BJ (cell line): ENCODE results near the gene PNO1. TPM values are rescaled to one million over a fixed set of nuclear protein-coding genes. Genes with fewer than 3 reads are reported as not detected.

Experiments used
- CTCF ChIA-PET: fragments of 350-600 bp; formaldehyde crosslinking; extraction: SDS; loops from one replicate; lab custom pipeline; 2021; ENCODE audit warnings: antibody characterized with exemption, inconsistent platforms; lab: Yijun Ruan, JAX
- POLR2A ChIA-PET: fragments of 300-600 bp; sonication (Branson Sonifier 250); formaldehyde crosslinking; extraction: SDS; loops from one replicate; lab custom pipeline; 2021; ENCODE audit warnings: antibody characterized with exemption; lab: Charles Lee
- DNase-seq: peaks from one replicate; pipeline ENCODE4 v3.0.0-alpha.2; 2011; ENCODE audit warnings: low read depth
- H3K27me3 ChIP-seq: 2 replicates; pipeline ENCODE4 v1.6.0; 2011; ENCODE audit warnings: low read length; ENCODE audit not compliant: control insufficient read depth, insufficient read depth
- H3K36me3 ChIP-seq: 2 replicates; pipeline ENCODE4 v1.5.1; 2011; ENCODE audit warnings: low read length; ENCODE audit not compliant: control insufficient read depth, insufficient read depth
- H3K4me3 ChIP-seq: 2 replicates; pipeline ENCODE4 v1.5.1; 2011; ENCODE audit warnings: low read depth, mild to moderate bottlenecking, control low read depth, low read length
- polyA plus RNA-seq: library from polyadenylated mRNA; depleted of rRNA; stranded (reverse); fragments of >200 nt; gene quantifications from 2 replicates; pipeline ENCODE4 v1.2.3, GENCODE V29; 2011
- TF ChIP-seq, protein P1 (sequence below): IDR thresholded peaks from 2 replicates; pipeline ENCODE4 v1.5.1; 2011; ENCODE audit warnings: low read depth, mild to moderate bottlenecking, control low read depth, inconsistent platforms, low read length, moderate library complexity; ENCODE audit not compliant: insufficient read depth

PNO1 gene
- polyA plus RNA-seq, 1 experiment, result 8.1 TPM

- ChIA-PET CTCF (interaction anchor here (0.6 kb wide), 1 partner anchor 14 kb away, joined by 3 read pairs; no protein-coding TSS in a partner anchor), POLR2A (no interaction called here)
These were observed 42.6 kb downstream of the PNO1 start for GRCh38 chr2:68200157-68200787.

DNA sequence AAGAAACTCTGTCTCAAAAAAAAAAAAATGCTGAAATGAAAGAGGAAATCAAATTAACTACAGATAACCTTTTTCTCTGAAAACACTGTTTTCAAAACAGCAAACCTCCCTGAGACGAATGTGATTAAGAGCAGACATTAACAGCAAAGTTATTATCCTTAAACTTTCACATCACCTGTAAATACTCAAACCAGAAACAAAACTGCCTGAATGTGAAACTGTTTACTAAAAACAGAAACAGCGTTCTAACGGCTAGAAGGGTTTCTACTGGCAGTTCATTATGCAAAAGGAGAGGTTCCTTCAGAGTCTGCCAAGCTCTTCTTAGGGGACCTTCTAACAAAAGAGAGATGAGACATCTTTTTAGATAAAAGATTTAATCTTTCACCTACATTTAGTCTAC is 45.9 kb downstream of the PNO1 start:
- POLR2A ChIA-PET, result no interaction called here
- H3K36me3 ChIP-seq, result no peaks in the 10 kb centered on the region

More at GRCh38 chr2:68200157-68200787, 42.6 kb downstream of the PNO1 start:
- Histone ChIP-seq H3K4me3 (no peak overlapping the region), H3K36me3 (no peaks in the 10 kb centered on the region), H3K27me3 (no peaks in the 10 kb centered on the region)
- TF ChIP-seq, protein P1, sequence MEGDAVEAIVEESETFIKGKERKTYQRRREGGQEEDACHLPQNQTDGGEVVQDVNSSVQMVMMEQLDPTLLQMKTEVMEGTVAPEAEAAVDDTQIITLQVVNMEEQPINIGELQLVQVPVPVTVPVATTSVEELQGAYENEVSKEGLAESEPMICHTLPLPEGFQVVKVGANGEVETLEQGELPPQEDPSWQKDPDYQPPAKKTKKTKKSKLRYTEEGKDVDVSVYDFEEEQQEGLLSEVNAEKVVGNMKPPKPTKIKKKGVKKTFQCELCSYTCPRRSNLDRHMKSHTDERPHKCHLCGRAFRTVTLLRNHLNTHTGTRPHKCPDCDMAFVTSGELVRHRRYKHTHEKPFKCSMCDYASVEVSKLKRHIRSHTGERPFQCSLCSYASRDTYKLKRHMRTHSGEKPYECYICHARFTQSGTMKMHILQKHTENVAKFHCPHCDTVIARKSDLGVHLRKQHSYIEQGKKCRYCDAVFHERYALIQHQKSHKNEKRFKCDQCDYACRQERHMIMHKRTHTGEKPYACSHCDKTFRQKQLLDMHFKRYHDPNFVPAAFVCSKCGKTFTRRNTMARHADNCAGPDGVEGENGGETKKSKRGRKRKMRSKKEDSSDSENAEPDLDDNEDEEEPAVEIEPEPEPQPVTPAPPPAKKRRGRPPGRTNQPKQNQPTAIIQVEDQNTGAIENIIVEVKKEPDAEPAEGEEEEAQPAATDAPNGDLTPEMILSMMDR, result no peak
- no peak for DNase-seq

DNA sequence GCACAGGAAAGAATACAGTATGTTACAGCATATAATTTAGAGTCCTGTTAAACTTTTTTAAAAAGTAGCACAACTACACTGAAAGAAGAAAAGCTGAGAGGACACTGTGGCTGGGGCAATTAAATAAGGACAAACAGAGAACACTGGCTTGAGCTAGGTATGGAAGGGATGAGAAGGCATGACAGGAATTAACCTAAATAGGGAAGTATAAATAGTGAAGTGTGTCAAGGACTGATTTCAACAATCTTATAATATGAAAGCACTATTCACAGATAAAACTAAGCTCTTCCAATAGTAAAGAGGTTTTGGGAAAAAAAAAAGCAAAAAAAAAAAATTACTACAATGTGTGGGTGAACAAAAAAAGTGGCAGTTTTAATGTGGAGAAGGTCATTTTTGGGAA is 49.1 kb downstream of the PNO1 start:
- Histone ChIP-seq H3K36me3 (no peaks in the 10 kb centered on the region), H3K4me3 (no peak overlapping the region), H3K27me3 (no peaks in the 10 kb centered on the region)
- TF ChIP-seq, protein P1, result no peak
- ChIA-PET CTCF (interaction anchor here (0.6 to 0.8 kb wide), 2 partner anchors 11 to 41 kb away, joined by 3 read pairs; no protein-coding TSS in a partner anchor), POLR2A (interaction anchor here (0.6 kb wide), 1 partner anchor 20 kb away, joined by 9 read pairs; no protein-coding TSS in a partner anchor)
- DNase-seq, result no peak

More for the DNA sequence above, 45.9 kb downstream of the PNO1 start:
- TF ChIP-seq, protein P1, result no peak
- no peak for DNase-seq
- no peak overlapping the region for H3K4me3 ChIP-seq
- CTCF ChIA-PET, result interaction anchor here (1.3 kb wide), 1 partner anchor 9 kb away, joined by 4 read pairs; no protein-coding TSS in a partner anchor
- no peaks in the 10 kb centered on the region for H3K27me3 ChIP-seq

- TF ChIP-seq, protein P1, result no peak
- DNase-seq, result no peak
- POLR2A ChIA-PET, result no interaction called here
- H3K36me3 ChIP-seq, result no peaks in the 10 kb centered on the region; the same call in 1 of the 2 replicates
- CTCF ChIA-PET, result interaction anchor here (0.6 to 1.1 kb wide), 3 partner anchors 15 to 244 kb away, joined by 3 read pairs; no protein-coding TSS in a partner anchor
- no peaks in the 10 kb centered on the region for H3K27me3 ChIP-seq
- no peak overlapping the region for H3K4me3 ChIP-seq
These were observed 56.7 kb downstream of the PNO1 start for GRCh38 chr2:68214381-68214780.

GRCh38 chr2:68216454-68217310 is 59.0 kb downstream of the PNO1 start:
- no peak for DNase-seq
- Histone ChIP-seq H3K4me3 (no peak overlapping the region), H3K36me3 (no peaks in the 10 kb centered on the region; the same call in 1 of the 2 replicates), H3K27me3 (no peaks in the 10 kb centered on the region)
- ChIA-PET CTCF (interaction anchor here (0.6 to 1.1 kb wide), 2 partner anchors 19 to 20 kb away, joined by 4 to 5 read pairs; no protein-coding TSS in a partner anchor), POLR2A (no interaction called here)
- TF ChIP-seq, protein P1, result no peak
